Caco-2 (cell line): ENCODE measurements around the gene PVALEF. TPM values are rescaled to one million over a fixed set of nuclear protein-coding genes. Genes with fewer than 3 reads are reported as not detected.

ENCODE experiments used
- BruUV-seq: library from RNA; stranded (reverse); fragments of 400-500 nt; replicated peaks from 2 replicates; lab custom pipeline; 2021; lab: Mats Ljungman, UMichigan
- CTCF ChIA-PET: fragments of 300-600 bp; sonication (Branson Sonifier 250); formaldehyde crosslinking; loops from one replicate; lab custom pipeline; 2022; ENCODE audit warnings: antibody characterized with exemption; lab: Charles Lee
- POLR2A ChIA-PET: fragments of 300-600 bp; sonication (Branson Sonifier 250); formaldehyde crosslinking; loops from one replicate; lab custom pipeline; 2022; ENCODE audit warnings: antibody characterized with exemption; lab: Charles Lee
- DNase-seq, 2 experiments: peaks; one replicate each; pipeline versions ENCODE4 v3.0.0 to v3.0.0-alpha.2; 2020 to 2022
- H3K27me3 ChIP-seq: replicated peaks from 2 replicates; pipeline ENCODE4 v1.6.0; 2011; ENCODE audit warnings: low read length; ENCODE audit not compliant: control insufficient read depth, insufficient read depth
- H3K36me3 ChIP-seq: 2 replicates; pipeline ENCODE4 v1.5.1; 2011; ENCODE audit warnings: low read length; ENCODE audit not compliant: control insufficient read depth, insufficient read depth
- H3K4me1 ChIP-seq: fragments of 250-450 bp; sonication (Bioruptor Pico); 2 replicates; pipeline ENCODE4 v1.5.1; 2020; ENCODE audit warnings: mild to moderate bottlenecking
- H3K4me3 ChIP-seq: 2 replicates; pipeline ENCODE4 v1.5.1; 2011; ENCODE audit warnings: low read depth, mild to moderate bottlenecking, control low read depth, low read length
- H3K9me3 ChIP-seq: fragments of 250-450 bp; sonication (Bioruptor Pico); 2 replicates; pipeline ENCODE4 v1.5.1; 2020; ENCODE audit warnings: mild to moderate bottlenecking, moderate library complexity
- H3K27ac Mint-ChIP-seq: one replicate; pipeline ENCODE4 v1.8.0; 2022; ENCODE audit warnings: mixed read lengths; ENCODE audit not compliant: unreplicated experiment
- H3K27me3 Mint-ChIP-seq: one replicate; pipeline ENCODE4 v1.8.0; 2022; ENCODE audit warnings: mixed read lengths; ENCODE audit not compliant: insufficient read depth, unreplicated experiment
- H3K36me3 Mint-ChIP-seq: one replicate; pipeline ENCODE4 v1.8.0; 2022; ENCODE audit warnings: mild to moderate bottlenecking, mixed read lengths; ENCODE audit not compliant: insufficient read depth, unreplicated experiment
- H3K4me1 Mint-ChIP-seq: one replicate; pipeline ENCODE4 v1.8.0; 2022; ENCODE audit warnings: low read depth, mixed read lengths; ENCODE audit not compliant: unreplicated experiment
- H3K4me3 Mint-ChIP-seq: one replicate; pipeline ENCODE4 v1.8.0; 2022; ENCODE audit warnings: mild to moderate bottlenecking, moderate library complexity, mixed read lengths; ENCODE audit not compliant: unreplicated experiment
- H3K9me3 Mint-ChIP-seq: one replicate; pipeline ENCODE4 v1.8.0; 2022; ENCODE audit warnings: mixed read lengths; ENCODE audit not compliant: unreplicated experiment
- CTCF ChIP-seq, 2 experiments: fragments of 200-600 bp in 1 of 2; IDR thresholded peaks; 1 replicate in 1 of 2; 2 replicates in 1 of 2; pipeline versions ENCODE4 v1.5.1 to v1.8.0; 2011 to 2022; ENCODE audit warnings: antibody characterized with exemption in 1 of 2, control low read depth in 1 of 2, inconsistent platforms in 1 of 2, low read depth in 1 of 2, low read length in 1 of 2, mild to moderate bottlenecking in 1 of 2, moderate library complexity in 1 of 2; ENCODE audit not compliant: insufficient read depth in 1 of 2, severe bottlenecking in 1 of 2, unreplicated experiment in 1 of 2
- intact Hi-C: fragments of 100-400 bp; cut with micrococcal nuclease; formaldehyde crosslinking; loops from one replicate; pipeline ENCODE4 v1.10.0; 2022; ENCODE audit not compliant: unreplicated experiment
- total RNA-seq: library from RNA; stranded (reverse); gene quantifications from 2 replicates; pipeline ENCODE4 v1.2.3, GENCODE V29; 2022

PVALEF gene
- total RNA-seq, 1 experiment from 2014 or later, result not detected

- TF ChIP-seq CTCF (IDR thresholded peaks at IDR 0.05; ENCODE audit: insufficient read depth in 1 of 2, low read depth in 1 of 2, low read length in 1 of 2, severe bottlenecking in 1 of 2, unreplicated experiment in 1 of 2), result no peak
- H3K9me3 ChIP-seq, result no peaks in the 10 kb centered on the region
- Mint-ChIP-seq H3K9me3 (no peaks in the 10 kb centered on the region), H3K4me1 (no peaks in the 10 kb centered on the region), H3K4me3 (no peak overlapping the region), H3K36me3 (no peaks in the 10 kb centered on the region), H3K27me3 (no peaks in the 10 kb centered on the region), H3K27ac (no peak overlapping the region)
- H3K4me1 ChIP-seq, result no peaks in the 10 kb centered on the region
- H3K4me3 ChIP-seq, result no peak overlapping the region
- H3K27me3 ChIP-seq, result no peaks in the 10 kb centered on the region
- BruUV-seq, result no TSS peak
- POLR2A ChIA-PET, result no interaction called here
- intact Hi-C loops, result no loop called here
- DNase-seq, result no peak
- H3K36me3 ChIP-seq, result no peaks in the 10 kb centered on the region; the same call in 1 of the 2 replicates
- CTCF ChIA-PET, result no interaction called here
Observed at GRCh38 chr17:81187586-81188490, 22.5 kb downstream of the PVALEF start.

GRCh38 chr17:81188491-81188840 is 23.2 kb downstream of the PVALEF start:
- Mint-ChIP-seq H3K4me1 (no peaks in the 10 kb centered on the region), H3K9me3 (no peaks in the 10 kb centered on the region), H3K27me3 (no peaks in the 10 kb centered on the region), H3K27ac (no peak overlapping the region), H3K36me3 (no peaks in the 10 kb centered on the region), H3K4me3 (no peak overlapping the region)
- POLR2A ChIA-PET, result no interaction called here
- intact Hi-C loops, result no loop called here
- no peaks in the 10 kb centered on the region for H3K27me3 ChIP-seq
- H3K4me3 ChIP-seq, result no peak overlapping the region
- H3K36me3 ChIP-seq, result no peaks in the 10 kb centered on the region; the same call in 1 of the 2 replicates
- no peaks in the 10 kb centered on the region for H3K4me1 ChIP-seq
- DNase-seq, result no peak
- CTCF ChIA-PET, result no interaction called here
- H3K9me3 ChIP-seq, result no peaks in the 10 kb centered on the region
- TF ChIP-seq CTCF (IDR thresholded peaks at IDR 0.05; ENCODE audit: insufficient read depth in 1 of 2, low read depth in 1 of 2, low read length in 1 of 2, severe bottlenecking in 1 of 2, unreplicated experiment in 1 of 2), result no peak
- BruUV-seq, result no TSS peak

- ChIA-PET POLR2A (no interaction called here), CTCF (interaction anchor here (1.5 to 2.0 kb wide), 2 partner anchors 47 to 166 kb away, joined by 3 to 10 read pairs; no protein-coding TSS in a partner anchor)
- Histone ChIP-seq H3K4me3 (no peak overlapping the region), H3K27me3 (no peaks in the 10 kb centered on the region), H3K9me3 (no peaks in the 10 kb centered on the region), H3K4me1 (no peaks in the 10 kb centered on the region), H3K36me3 (no peaks in the 10 kb centered on the region; the same call in 1 of the 2 replicates)
- no peak overlapping the region for H3K4me3 Mint-ChIP-seq
- H3K9me3 Mint-ChIP-seq, result no peaks in the 10 kb centered on the region
- H3K27ac Mint-ChIP-seq, result no peak overlapping the region
- no peaks in the 10 kb centered on the region for H3K27me3 Mint-ChIP-seq
- H3K36me3 Mint-ChIP-seq, result no peaks in the 10 kb centered on the region
- no peak for TF ChIP-seq CTCF (IDR thresholded peaks at IDR 0.05; ENCODE audit: insufficient read depth in 1 of 2, low read depth in 1 of 2, low read length in 1 of 2, severe bottlenecking in 1 of 2, unreplicated experiment in 1 of 2)
- BruUV-seq, result no TSS peak
- no peak for DNase-seq
- H3K4me1 Mint-ChIP-seq, result no peaks in the 10 kb centered on the region
- intact Hi-C loops, result loop anchor here (1.0 kb wide), 1 partner anchor 47 kb away; no protein-coding TSS in a partner anchor
Observed at GRCh38 chr17:81189016-81189415, 23.7 kb downstream of the PVALEF start.
